NCI-H345 treated with DMSO at 0.1 percent for 48 hours (cell line): ENCODE data around the gene KLHL36.

Experiments
- DNase-seq: peaks from one replicate; lab custom pipeline; 2025; ENCODE audit not compliant: unreplicated experiment; lab: John Stamatoyannopoulos, UW

KLHL36 gene

DNA sequence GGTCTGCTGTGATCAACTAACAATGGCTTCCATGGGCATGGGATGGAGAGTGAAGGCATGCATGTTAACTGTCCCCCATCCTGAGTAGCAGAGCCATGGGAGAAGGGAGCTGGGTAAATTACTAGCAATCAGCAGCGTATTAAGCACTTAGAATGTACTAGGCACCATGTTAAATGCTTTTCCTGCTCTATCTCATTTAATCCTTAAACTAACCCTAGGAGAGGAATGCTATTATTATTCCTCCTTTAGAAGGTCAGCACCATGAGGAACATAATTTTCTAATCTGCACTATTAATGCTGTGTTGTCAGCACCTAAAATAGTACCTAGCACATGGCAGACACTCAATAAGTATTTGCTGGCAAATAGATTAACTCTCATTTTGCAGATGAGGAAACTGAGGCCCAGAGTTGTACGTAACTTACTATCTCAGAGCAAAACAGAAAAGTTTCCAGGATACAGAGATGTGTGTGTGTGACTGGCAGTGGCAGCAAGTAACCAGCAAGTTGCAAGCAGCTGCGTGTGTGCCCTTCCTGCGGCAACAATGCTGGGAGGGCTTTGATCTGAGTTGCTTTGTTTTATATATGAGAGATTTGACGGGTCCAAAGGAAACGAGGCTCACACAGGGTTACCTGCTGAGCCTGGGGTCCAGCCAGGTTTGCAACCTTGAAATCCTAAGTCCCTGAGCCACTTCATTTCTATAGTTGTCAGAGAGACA, 6.5 kb upstream of the KLHL36 start:
- no peak for DNase-seq

DNA sequence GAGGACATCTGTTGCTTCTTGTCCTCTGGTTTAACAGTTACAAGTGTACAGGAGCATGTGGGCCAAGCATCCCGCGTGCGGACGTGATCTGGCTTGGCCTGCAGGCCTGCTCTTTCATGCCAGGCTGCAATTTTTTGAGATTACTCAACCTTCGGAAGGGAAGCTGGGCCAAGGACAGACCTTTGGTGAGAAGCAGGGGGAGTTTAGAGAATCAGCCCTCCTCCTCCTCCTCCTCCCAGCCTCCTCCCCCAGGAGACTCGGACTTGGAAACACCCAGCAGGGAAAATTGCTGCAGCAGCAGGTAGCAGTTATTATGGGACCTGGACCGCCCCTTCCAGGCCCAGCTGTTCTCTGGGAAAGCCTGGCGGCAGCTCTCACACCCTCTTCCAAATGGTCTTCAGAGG, 5.1 kb upstream of the KLHL36 start:
- no peak for DNase-seq

DNA sequence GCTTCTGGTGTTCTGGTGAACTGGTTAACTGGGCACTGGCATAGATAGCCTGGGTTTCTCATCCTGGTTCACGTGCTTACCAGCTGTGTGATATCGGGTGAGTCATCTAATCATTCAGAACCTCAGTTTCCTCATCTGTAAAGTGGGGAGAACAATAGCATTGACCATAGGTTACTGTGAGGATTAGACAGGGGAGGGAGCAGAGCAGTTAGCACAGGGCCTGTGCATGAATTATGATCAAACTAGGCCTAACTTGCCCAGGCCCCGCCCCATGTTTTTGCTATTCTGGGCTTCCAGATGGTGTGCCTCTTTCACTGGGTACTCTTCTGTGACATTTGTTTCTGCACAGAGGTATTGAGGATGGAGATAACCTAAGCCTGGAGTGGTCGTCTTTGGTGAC, 4.6 kb upstream of the KLHL36 start:
- no peak for DNase-seq

DNA sequence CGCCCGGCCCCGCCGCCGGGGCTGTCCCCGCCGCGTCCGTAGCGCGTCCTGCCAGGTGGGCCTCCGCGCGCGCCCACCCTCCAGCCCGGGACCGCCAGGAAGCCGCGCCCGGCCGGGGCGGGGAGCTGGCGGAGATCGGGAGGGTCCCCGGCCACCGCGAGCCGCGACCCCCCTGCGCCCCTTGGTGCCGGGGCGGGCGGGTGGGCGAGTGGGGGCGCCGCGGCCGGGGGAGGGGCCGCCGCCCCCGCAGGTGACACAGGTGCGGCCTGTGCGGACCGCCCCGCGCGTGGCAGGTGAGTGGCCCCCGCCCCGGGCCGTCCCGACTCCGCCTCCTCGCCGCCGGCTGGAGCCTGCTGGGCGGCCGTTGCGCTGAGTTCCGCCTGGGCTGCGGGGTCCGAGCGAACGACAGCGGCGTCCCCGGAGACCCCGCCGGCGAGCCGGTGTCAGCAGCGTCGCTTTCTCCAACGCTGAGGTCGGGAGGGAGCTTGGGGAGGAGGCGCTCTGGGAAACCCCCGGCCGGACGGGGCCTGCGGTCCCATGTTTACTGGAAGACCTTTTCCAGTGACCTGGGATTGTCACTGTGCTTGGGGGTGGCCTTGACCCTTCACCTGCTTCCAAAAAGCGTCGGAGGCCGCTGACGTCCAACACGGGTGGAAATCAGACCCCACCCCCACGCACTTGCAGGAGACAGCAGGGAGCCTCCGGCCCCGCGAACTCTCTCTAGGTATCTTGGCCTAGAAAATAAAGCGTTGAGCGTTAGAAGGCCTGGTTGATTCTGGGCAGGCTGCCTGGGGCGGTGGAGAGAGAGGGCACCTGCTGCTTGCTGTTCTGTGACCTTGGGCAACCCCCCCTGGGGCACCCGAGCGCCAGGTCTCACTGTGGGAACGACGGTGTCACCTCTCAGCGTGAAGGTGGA, 542 bp downstream of the KLHL36 start:
- no peak for DNase-seq

DNA sequence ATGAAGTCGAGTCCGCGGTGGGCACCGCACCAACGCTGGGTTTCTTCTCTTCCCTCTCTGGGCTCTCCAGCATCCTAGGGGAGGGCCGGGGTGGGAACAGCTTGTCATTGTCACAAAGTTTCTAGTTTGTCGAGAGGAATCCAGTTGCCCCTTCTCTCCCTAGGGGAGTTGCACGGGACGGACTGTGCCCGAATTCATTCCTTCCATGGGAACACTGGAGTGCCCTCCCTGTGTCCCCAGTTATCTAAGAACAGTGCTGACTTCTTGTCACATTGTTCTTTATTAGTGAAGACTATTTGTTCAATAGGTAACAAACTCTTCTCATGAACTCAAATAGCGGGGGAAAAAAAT, 1.2 kb downstream of the KLHL36 start:
- DNase-seq, result no peak

DNA sequence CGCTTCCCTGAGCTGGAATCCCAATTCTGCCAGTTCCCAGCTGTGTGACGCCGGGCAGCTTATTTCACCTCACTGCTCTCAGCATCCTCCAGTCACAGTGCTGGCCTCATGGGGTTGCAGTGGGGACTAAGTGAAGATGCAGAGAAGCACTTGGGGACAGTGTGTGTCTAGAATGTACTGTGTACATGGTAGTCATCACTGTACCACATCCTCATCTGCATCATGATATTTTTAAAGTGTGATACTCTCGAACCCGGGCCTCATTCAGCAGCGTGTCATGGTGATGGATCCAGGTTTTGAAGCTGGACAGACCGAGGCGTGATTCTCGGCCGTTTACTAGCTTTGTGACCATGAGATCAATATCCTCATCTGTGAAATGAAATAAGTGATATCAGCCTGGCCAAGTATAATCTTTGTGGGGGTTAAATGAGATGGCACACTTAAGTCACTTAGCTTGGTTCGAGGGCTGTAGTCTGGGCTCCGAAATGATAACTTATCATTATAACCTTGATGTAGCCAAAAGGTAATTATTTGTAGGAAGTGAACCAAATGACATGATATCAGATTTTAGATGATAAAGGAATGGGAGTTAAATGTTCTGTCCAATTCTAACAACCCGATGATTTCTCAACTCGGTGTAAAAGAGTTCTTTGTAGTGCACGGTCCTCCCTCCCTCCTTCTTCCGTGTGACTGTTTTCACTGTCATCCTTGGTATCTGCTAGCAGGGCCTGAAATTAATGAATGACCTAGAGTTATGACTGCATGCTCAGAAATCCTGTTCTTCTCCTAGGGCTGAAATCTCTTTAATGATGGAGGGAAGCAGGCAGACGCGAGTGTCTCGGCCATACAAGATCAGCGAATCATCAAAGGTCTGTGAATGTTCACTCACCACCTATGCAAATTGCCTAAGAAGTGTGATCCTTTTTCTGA, 2.0 kb downstream of the KLHL36 start:
- no peak for DNase-seq

DNA sequence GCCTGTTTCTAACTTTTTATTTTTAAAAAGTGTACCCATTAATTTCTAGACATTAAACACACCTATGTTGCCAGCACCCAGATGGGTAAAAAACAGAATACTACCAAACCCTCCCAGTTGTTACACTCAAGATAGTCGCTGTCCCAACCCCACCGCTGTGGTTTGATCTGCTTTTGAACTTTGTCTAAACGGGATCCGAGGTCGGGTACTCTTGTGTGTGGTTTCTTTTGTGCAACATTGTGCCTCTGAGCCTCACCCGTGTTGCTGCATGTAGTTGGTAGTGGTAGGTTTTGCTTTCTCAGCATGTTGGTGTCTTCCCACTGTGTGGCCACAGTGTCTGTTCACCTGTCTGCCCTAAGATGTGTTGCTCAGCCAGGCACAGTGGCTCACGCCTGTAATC, 4.3 kb downstream of the KLHL36 start:
- DNase-seq, result no peak

DNA sequence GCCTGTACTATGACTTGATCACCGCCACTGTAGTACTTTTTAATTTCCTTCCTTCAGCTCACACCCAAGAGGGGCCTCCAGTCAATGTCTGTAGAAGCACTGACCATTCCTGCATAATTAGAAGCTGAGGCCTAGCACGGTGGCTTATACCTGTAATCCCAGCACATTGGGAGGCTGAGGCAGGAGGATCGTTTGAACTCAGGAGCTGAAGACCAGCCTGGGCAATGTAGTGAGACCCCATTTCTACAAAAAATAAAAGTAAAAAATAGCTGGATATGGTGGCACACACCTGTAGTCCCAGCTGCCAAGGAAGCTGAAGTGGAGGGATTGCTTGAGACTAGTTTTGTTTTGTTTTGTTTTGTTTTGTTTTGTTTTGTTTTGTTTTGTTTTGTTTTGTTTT, 5.9 kb downstream of the KLHL36 start:
- DNase-seq, result no peak

DNA sequence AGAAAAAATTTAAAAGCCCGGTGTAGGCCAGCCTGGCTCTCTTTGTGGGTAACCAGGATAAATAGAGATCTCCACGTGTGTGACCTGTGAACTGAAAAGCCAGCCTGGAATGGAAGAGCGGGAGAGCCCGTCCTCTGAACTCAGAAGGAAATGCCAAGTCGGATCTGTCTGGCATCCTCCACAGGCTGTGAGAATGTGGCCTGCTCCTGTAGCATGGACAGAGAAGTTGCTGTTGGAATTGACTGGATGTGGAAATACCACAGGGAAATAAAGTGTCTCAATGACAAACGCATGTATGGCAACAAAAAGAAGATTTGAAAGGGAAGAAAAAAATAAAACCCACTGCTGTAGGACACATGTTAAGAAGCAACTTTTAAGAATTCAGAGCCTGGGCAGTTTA, 6.7 kb downstream of the KLHL36 start:
- DNase-seq, result no peak

DNA sequence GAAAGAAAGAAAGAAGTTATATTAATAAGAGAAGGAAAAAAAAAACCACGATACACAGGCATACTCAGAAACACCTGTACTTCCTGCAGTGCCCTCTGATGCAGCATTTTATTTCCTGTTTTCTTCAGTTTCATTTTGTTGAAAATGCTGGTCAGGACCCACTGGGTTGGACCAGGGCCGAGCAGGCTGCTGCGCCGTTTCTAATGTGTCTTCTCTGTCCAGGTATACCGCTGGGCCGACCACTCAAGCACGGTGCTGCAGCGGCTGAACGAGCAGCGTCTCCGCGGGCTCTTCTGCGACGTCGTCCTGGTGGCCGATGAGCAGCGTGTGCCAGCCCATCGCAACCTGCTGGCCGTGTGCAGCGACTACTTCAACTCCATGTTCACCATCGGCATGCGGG, 8.3 kb downstream of the KLHL36 start:
- no peak for DNase-seq

DNA sequence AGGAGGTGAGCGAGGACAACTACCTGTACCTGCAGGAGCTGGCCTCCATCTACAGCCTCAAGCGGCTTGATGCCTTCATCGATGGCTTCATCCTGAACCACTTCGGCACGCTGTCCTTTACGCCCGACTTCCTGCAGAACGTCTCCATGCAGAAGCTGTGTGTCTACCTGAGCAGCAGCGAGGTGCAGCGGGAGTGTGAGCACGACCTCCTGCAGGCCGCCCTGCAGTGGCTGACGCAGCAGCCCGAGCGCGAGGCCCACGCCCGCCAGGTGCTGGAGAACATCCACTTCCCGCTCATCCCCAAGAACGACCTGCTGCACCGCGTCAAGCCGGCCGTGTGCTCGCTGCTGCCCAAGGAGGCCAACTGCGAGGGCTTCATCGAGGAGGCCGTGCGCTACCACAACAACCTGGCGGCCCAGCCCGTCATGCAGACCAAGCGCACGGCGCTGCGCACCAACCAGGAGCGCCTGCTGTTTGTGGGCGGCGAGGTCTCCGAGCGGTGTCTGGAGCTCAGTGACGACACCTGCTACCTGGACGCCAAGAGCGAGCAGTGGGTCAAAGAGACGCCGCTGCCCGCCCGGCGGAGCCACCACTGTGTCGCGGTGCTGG, 9.0 kb downstream of the KLHL36 start:
- DNase-seq, result no peak

DNA sequence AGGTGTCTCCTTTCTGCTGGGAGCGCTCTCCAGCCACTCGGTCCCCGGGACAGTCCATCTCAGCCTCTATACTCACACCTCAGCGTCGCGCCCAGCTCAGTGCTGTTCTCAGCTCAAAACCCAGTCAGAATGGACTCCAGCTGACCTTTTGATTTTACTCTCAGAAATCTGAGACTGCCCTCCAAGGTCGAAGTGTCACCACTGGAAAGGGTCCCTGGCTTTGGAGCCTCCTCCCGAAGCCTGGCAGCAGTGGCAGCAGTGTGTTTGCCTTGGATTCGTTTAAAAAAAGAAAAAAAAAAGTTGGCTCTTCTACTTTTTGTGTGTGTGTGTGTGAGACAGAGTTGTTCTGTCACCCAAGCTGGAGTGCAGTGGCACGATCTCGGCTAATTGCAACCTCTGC, 10.4 kb downstream of the KLHL36 start:
- DNase-seq, result no peak

DNA sequence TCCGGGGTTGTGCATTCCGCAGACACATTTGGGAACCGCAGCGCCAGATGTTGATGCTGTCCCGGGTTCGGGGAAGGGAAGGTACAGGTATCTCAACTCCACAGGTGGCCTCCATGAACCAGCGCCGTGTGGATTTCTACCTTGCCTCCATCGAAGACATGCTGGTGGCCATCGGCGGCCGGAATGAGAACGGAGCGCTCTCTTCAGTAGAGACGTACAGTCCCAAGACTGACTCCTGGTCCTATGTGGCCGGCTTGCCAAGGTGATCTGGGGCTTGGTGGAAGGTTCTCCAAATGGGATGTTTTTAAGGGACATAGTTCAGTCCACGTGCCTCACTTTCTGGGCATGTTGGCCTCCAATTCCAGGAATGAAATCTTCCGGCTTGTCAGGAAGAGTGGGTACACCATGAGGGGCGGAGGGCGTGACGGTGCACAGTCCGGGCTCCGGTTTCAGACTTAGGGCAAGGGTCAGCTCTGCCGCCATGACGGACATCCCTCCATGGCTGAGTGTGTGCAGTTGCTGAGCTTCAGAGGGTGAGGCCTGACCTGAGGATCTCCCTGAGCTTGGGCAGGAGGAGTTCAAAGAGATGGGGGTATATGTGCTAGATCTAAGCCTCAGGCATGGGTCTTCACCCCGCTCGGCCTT, 11.5 kb downstream of the KLHL36 start:
- no peak for DNase-seq

DNA sequence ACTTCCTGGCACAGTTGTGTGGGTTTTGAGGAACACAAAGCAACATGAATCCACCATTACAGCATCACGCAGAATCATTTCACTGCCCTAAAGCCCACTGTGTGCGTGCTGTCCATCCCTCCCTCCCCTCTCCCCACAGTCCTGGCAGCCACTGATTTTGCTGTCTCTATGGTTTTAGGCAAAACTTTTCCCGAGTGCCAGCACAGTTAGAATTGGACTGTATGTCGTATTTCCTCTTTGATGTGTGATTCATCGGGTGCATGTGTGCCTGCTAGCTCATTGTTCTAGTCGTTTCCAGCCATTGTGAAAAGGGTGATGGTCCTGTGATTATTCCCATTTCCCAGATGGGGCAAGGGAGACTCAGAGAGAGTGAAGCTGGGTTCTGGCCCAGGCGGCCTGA, 12.7 kb downstream of the KLHL36 start:
- DNase-seq, result no peak

DNA sequence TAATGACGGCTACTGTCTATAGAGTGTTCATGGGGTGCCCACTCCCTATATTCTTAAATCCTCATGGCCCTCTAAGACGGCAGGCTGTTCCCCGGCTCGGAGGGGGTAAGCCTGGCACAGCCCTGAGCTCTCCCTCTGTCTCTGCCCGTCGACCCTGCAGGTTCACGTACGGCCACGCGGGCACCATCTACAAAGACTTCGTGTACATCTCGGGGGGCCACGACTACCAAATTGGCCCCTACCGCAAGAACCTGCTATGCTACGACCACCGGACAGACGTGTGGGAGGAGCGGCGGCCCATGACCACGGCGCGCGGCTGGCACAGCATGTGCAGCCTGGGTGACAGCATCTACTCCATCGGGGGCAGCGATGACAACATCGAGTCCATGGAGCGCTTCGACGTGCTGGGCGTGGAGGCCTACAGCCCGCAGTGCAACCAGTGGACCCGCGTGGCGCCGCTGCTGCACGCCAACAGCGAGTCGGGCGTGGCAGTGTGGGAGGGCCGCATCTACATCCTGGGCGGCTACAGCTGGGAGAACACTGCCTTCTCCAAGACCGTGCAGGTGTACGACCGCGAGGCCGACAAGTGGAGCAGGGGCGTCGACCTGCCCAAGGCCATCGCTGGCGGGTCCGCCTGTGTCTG, 13.2 kb downstream of the KLHL36 start:
- no peak for DNase-seq

DNA sequence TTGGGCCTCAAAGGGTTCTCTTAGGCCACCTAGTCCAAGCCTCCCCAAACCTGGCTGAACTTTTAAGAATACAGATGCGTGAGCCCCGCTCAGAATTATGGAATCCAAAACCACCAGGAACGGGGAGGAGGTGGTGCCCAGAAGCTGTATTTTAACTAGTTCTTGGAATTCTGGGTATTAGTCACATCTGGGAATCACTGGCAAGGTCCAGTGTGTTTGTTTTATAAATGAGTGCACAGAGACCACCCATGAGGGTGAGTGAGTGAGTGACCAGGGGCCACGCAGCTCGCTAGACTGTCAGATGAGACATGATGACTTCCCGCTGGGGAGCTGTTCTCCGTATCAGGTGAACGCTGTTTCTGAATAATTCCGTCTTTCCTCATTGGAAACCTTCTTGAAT, 14.2 kb downstream of the KLHL36 start:
- no peak for DNase-seq

DNA sequence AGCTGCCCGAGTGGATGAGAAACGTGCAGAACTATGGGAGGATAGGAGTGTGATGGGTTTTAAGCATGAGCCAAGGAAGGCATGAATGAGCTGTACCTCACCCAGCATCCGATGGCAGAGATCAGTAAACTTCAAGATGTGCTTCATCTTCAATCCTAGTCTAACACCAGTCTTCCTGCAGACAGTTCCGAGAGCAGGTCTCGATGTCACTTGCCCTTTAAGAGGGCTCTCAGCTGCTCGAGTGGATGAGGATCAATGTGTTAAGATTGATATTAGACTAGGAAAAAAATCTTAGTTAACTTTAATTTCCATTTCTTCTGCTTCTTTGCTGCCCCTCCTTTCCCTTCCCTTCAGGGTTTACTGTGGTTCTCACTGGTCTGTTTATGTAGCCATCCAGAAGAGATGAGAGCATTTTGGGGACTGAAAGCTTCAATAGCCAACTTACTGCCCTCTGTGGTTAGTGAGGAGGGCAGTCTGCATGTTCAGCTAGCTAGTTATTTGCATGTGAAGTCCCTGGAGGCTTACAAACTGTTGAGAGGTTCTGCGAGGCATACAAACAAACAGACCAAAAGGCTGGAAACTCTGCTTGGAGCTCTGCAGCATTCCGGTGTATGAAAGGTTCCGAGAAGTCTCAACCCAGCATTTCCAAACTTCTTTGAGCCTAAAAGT, 15.3 kb downstream of the KLHL36 start:
- DNase-seq, result no peak

DNA sequence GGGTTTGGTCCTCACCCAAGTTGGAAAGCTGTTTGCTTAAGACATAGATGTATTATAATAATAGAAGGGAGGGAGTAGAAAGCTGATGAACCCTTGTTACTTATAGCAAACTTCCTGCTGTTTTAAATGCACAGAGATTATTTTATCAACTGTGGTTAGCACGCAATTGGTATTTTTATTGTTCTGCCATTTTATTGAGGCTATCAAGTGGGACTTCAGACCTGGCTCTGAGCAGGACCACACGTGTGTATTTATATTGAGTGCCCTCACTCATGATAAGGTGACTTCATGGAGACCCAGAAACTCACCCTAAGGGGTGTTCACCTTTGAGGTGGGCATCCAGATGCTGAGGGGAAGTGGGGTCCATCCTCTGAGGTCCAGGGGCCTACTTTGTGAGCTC, 17.0 kb downstream of the KLHL36 start:
- no peak for DNase-seq

DNA sequence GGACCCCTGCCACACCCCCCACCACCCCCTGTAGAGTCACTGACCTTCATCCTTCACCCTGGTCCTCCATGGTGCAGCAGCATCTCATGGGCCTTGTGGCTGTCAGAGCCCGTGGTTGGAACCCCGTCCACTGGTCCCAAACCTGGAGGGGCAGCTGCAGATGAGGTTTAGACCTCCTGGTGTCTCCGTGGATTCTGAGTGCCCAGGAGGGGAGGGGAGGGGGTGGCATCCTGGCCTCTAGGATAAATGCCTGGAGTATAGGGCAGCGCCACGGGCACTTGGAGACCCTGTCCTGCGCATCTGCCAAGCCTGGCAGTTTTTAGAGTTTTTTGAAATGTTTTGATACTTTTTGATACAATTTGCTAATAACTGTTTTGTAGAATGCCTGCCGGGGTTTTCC, 17.5 kb downstream of the KLHL36 start:
- DNase-seq, result no peak
